KOPT-K1 (cell line): ENCODE measurements around the gene CPZ.

Experiments
- H3K27ac ChIP-seq: fragments of 200-600 bp; sonication (generic); 2 replicates; pipeline ENCODE4 v1.5.1; 2016; ENCODE audit warnings: antibody characterized with exemption, mild to moderate bottlenecking, low read depth, low read length; ENCODE audit not compliant: poor library complexity, severe bottlenecking
- H3K36me3 ChIP-seq: fragments of 200-600 bp; sonication (generic); 2 replicates; pipeline ENCODE4 v1.5.1; 2017; ENCODE audit warnings: antibody characterized with exemption, mild to moderate bottlenecking, low read length, moderate library complexity; ENCODE audit not compliant: insufficient read depth
- H3K9me3 ChIP-seq: fragments of 200-600 bp; sonication (generic); 2 replicates; pipeline ENCODE4 v1.5.1; 2017; ENCODE audit warnings: antibody characterized with exemption, low read length, mild to moderate bottlenecking; ENCODE audit not compliant: insufficient read depth, poor library complexity, severe bottlenecking

CPZ gene

DNA sequence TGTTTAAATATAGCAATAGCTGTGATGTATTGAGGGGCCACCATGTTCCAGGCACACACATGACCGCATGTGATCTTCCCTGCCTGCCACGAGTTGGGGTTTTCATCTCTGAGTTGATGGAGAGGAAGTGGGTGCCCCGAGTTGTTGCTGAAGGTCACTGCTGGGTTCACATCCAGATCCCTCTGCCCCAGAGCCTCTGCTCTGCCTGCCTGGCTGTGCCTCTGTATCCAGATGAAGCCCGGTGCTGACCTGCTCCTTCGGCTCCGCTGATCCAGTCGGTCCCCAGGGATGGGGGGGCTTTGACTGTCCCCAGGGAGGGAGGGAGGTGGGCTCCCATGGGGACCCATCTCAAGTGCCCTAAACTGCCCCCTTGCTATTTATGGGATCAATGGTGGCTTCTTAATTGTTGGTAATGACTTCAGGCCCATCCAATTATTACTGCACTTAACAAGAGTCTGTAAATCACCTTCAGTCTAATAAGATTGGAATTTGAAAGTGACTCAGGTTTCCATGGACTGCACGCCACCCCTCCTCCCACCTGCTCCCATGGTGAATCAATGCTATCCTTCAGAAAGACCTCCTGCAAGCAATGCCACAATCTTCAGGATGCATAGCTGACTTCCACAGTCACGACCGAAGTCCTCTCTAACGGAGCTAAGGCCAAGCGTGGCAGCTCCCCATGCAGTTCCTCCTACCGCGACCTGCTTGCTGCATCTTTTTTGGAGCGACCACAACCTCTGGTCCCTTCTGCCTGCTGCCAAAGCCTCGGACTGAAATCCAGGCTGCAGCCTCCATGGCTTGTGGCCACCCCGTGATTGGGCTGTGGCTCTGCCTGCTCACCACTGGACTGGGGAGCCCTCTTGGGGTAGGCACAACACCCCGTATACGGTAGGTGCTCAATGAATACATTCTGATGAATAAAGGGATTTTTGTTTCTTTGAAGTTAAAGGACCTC, 73.1 kb downstream of the CPZ start:
- Histone ChIP-seq H3K27ac (no peak overlapping the region), H3K36me3 (no peaks in the 10 kb centered on the region), H3K9me3 (no peaks in the 10 kb centered on the region)

DNA sequence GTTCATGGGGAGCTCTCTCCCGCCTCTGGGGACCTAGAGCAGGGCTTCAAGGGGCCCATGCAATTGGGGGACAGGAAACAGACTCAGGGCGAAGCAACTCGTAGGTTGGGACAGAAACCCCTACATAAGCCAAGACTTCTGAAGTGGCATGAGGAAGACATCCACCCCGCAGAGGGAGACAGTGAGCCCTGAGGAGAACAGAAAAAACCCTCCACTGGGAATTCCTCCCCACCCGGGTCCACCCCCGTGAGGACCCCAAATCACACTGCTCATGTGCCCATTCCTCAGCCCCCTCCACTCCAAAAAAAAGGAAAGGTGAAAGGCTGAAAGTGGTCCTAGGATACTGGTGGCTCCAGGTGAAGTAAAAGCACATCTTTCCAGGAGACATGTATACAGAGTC, 74.0 kb downstream of the CPZ start:
- Histone ChIP-seq H3K9me3 (no peaks in the 10 kb centered on the region), H3K36me3 (no peaks in the 10 kb centered on the region)

More for the DNA sequence above, 74.0 kb downstream of the CPZ start:
- H3K27ac ChIP-seq = no peak overlapping the region
